GM12875 (cell line): ENCODE measurements around the gene PPP1R27.

Experiments
- H3K4me3 ChIP-seq: one replicate; pipeline ENCODE4 v1.5.1; 2011; ENCODE audit warnings: low read depth, low read length, control low read depth
- TF ChIP-seq, protein P1 (sequence below): IDR thresholded peaks from 2 replicates; pipeline ENCODE4 v1.5.1; 2011; ENCODE audit warnings: low read depth, mild to moderate bottlenecking, control low read depth, inconsistent platforms, low read length, moderate library complexity, borderline replicate concordance; ENCODE audit not compliant: insufficient read depth

PPP1R27 gene

DNA sequence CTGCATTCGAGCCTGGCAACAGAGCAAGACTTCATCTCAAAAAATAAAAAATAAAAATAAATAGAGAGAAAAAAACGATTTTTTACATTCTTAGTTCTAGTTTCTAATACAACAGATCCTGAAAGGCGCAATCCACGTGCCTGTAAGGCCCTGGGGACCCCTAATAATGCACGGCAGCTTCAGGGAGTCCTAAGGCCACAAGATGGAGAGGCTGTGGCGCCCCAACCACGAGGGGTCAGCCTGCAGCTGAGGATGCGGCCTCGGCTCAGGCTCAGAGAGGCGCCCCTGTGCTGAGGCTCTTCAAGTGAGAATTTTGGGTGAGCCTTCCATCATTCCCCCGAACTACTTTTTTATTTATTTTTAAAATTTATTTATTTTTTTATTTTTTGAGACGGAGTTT lies 14.6 kb upstream of the PPP1R27 start:
- TF ChIP-seq, protein P1, sequence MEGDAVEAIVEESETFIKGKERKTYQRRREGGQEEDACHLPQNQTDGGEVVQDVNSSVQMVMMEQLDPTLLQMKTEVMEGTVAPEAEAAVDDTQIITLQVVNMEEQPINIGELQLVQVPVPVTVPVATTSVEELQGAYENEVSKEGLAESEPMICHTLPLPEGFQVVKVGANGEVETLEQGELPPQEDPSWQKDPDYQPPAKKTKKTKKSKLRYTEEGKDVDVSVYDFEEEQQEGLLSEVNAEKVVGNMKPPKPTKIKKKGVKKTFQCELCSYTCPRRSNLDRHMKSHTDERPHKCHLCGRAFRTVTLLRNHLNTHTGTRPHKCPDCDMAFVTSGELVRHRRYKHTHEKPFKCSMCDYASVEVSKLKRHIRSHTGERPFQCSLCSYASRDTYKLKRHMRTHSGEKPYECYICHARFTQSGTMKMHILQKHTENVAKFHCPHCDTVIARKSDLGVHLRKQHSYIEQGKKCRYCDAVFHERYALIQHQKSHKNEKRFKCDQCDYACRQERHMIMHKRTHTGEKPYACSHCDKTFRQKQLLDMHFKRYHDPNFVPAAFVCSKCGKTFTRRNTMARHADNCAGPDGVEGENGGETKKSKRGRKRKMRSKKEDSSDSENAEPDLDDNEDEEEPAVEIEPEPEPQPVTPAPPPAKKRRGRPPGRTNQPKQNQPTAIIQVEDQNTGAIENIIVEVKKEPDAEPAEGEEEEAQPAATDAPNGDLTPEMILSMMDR: no peak
- no peak overlapping the region for H3K4me3 ChIP-seq

DNA sequence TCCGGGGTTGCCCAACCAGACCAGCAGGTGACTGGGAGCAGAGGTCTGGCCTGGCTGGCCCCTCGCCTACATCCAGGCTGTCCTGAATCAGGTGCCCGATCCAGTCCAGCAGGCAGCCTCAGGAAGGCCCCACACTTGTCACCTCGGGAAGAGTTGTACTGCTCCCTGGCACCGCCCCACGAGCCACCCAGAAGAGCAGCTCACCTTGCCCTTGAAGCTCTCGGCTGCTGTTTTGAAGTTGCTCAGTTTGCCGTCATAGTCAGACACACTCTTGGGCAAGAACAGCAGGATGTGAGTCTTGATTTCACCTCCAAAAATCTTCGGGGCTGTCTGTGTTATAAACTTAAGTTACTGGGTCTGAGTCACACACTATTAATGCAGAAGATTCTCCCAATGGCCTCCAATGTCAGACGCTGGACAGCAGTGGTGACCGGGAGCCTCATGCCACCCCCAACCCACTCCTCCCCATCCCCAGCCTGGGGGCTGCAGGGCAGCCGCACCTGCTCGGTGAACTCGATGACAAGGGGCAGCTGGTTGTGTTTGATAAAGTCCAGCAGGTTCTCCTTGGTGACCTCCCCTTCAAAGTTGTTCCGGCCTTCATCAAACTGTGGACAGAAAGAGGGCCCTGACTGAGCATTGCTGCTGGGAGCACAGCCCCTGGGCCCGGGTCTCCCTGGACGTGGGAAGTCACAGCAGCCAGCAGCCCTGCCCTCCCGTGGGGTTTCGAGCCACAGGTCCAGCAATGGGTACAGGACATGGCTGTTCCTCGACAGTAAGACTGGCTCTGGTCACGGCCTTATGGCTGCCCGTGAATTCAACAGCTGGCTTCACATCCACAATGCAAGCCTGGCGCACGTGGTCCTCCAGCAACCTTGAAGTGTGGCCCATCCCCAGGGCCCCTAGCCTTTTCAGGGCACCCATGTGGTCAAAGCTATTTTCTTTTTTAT lies 12.2 kb upstream of the PPP1R27 start:
- no peak overlapping the region for H3K4me3 ChIP-seq
- TF ChIP-seq, protein P1: no peak

DNA sequence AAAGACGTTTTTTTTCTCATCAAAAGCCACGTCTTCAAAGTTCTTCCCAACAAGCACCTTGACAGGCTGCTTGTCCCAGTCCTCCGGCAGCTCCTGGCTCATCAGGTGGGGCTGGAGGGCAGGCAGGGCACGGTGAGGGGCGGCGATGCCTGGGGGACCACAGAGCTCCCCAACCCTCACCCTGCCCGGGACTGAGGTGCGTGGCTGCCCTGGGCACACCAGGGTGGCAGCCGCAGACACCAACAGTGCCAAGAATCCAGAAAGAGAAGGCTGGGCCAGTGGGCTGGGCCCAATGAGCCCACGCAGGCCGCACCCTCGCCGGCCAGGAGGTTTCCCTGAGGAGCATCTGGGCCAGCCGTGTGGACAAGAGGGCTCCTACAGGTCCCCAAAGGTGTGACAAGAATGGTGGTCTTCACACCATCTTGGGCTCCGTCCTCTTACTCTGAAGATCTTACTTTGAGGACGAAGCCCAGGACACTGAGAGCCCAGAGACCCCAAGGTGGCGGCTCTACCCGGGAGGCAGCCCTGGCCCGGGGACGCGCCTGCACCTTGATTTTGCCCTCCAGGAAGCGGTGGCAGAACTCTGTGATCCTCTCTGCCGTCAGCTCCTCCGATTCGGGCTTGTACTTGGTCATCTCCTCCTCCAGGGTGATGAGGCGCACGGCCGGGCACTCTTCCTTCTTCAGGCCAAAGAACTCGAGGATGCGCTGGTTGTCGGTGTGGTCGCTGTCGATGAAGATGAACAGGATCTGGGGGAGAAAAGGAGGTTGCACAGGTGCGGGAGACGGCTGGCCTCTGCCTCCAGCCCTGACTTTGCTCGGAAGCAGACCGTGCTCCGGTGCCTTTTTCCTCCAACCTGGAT lies 11.3 kb upstream of the PPP1R27 start:
- no peak overlapping the region for H3K4me3 ChIP-seq
- TF ChIP-seq, protein P1: no peak

DNA sequence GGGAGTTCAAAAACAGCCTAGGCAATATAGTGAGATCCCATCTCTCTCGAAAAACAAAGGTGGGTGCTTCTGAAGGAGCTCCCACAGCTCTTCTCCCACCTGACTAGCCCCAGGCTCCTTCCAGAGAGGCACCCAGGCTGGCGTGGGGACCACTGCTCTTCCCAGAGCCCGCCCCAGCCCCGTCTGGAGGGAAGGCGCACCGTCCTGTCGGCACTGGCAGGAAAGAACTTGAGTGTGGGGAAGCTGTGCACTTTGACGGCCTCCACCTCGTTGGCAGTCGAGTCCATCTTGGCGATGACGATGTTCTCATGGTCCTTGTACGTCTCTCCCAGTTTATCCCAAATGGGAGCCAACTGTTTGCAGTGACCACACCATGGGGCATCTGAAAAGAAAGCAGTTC lies 10.5 kb upstream of the PPP1R27 start:
- H3K4me3 ChIP-seq: no peak overlapping the region
- TF ChIP-seq, protein P1: no peak

DNA sequence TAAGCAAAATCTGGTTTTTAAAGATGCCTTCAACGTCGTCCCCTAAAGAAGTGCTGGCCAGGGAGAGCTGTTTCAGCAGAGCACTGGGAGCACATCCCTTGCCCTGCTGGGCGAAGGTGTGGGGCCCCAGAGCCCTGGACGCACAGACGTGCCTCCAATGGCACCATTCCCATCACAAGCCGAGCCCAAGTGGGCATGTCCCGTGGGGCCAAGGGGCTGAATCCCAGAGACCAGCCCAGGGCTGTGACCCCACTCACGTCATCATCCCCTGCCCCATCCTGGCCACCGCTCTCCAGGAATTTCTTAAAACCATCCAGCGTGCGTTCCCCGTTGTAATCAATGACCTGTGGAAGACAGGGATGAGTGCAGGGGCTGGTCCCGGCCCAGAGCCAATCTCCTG lies 10.0 kb upstream of the PPP1R27 start:
- H3K4me3 ChIP-seq: no peak overlapping the region
- TF ChIP-seq, protein P1: no peak

DNA sequence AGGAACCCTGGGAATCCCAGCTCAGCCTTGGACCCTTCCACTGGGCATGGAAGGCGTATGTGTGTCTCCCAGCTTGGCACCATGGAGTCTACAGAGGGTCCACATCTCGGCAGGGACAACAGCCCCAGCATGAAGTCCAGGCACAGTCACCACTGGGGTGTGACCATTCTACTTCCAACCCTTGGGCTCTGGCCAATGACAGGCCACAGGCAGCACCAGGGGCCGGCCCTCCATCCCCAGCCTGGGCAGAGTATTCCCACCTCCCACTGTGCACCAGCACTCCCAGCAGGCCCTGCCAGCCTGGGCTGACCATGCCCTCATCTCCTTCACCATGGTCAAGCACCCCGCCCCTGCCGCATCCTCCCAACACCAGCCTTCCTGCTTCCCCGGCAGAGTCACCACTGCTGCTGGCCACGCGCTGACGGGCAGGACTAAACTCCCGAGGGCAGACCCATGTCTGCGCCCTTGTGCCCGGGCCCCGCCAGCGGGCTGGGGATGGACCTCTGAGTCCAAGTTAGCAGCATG lies 9.5 kb upstream of the PPP1R27 start:
- TF ChIP-seq, protein P1: no peak

More for the DNA sequence above, 9.5 kb upstream of the PPP1R27 start:
- no peak overlapping the region for H3K4me3 ChIP-seq
